Activated naive CD4-positive, alpha-beta T cell treated with anti-CD3 and anti-CD28 coated beads, Interleukin-2, amount 50 U/mL, for 16 hours (primary cell): Measurements from ENCODE around the gene DCX.

Source experiments
- DNase-seq: peaks from one replicate; pipeline ENCODE4 v3.0.0-alpha.2; 2020

Gene DCX

GRCh38 chrX:111302284-111302683 lies 109.7 kb downstream of the DCX start:
- DNase-seq: no peak

- DNase-seq: no peak
These were observed 123.2 kb downstream of the DCX start for GRCh38 chrX:111288841-111289240.

GRCh38 chrX:111284631-111285293 lies 127.2 kb downstream of the DCX start:
- DNase-seq: no peak

- no peak for DNase-seq
These were observed 128.5 kb downstream of the DCX start for GRCh38 chrX:111283446-111283845.

- DNase-seq: no peak
These were observed 129.0 kb downstream of the DCX start for GRCh38 chrX:111282991-111283390.

GRCh38 chrX:111282139-111282538 lies 129.9 kb downstream of the DCX start:
- DNase-seq: no peak

- no peak for DNase-seq
These were observed 141.7 kb downstream of the DCX start, which contains the start of gene CAPN6 for GRCh38 chrX:111270339-111270738. Gene CAPN6 (minus strand): TSS chrX:111270483. CDS start chrX:111263936, 6,547 bp downstream.

- no peak for DNase-seq
These were observed 143.5 kb downstream of the DCX start for GRCh38 chrX:111268506-111268905.

- DNase-seq: no peak
These were observed 146.5 kb downstream of the DCX start for GRCh38 chrX:111265486-111265885.

- no peak for DNase-seq
These were observed 147.6 kb downstream of the DCX start for GRCh38 chrX:111264385-111264784.

GRCh38 chrX:111262086-111262485 lies 149.9 kb downstream of the DCX start:
- no peak for DNase-seq

- no peak for DNase-seq
These were observed 151.5 kb downstream of the DCX start for GRCh38 chrX:111260451-111260850.

GRCh38 chrX:111259559-111259958 lies 152.4 kb downstream of the DCX start:
- no peak for DNase-seq

- DNase-seq: no peak
These were observed 154.3 kb downstream of the DCX start for GRCh38 chrX:111257733-111258132.

- DNase-seq: no peak
These were observed 156.9 kb downstream of the DCX start for GRCh38 chrX:111254896-111255693.

- no peak for DNase-seq
These were observed 167.7 kb downstream of the DCX start for GRCh38 chrX:111244235-111244750.
